Measurements from ENCODE around the gene DDX43. TPM values are rescaled to one million over a fixed set of nuclear protein-coding genes. Genes with fewer than 3 reads are reported as not detected.

Gene DDX43
- polyA plus RNA-seq, 1 donor from 2014 or later = not detected

DNA sequence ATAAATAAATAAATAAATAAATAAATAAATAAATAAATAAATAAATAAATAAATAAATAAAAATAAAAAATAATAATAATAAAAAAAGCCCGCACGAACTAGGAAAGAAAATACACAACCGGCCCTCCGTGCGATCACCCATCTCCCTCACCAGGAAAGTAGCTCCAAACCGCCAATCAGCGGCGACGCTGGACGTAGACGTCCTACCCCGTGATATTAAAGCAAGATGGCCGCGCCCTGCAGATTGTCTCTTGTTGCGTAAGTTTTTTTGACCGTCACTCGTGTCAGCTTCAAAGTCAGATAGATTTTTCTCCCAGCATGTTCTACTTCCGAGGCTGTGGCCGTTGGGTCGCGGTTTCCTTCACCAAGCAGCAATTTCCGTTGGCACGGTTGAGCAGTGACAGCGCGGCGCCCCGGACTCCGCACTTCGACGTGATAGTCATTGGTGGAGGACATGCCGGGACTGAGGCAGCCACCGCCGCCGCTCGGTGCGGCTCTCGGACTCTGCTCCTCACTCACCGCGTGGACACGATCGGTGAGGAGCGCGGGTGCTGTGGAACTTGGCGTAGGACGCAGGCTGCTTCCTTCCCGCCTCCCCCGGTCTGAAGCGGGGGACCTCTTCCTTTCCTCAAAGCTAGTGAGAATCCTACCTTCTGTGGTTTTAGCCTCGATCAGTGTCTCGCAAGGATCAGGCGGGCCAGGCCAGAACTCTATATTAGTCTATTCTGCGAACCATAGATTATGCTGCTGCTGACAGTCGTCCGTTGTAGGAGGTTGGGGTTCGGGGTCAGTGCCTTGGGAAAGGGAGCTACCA lies 67.1 kb downstream of the DDX43 start, which contains the start of gene MTO1:
MTO1 (plus strand) TSS at position 201 of the 814 bp plus-strand sequence; CDS start at position 319, 118 bp downstream.
- no peaks in the 10 kb centered on the region for H4K20me1 ChIP-seq (ENCODE audit: insufficient read depth)
- H3F3A ChIP-seq (ENCODE audit: insufficient read depth, low read length, poor library complexity, severe bottlenecking) = no peaks in the 10 kb centered on the region
- TF ChIP-seq EP300 (conservative IDR thresholded peaks at IDR 0.05; ENCODE audit: poor library complexity, severe bottlenecking) (no peak), SMC3 (conservative IDR thresholded peaks at IDR 0.05; ENCODE audit: poor library complexity) (no peak), TAF1 (IDR thresholded peaks at IDR 0.05; ENCODE audit: low read depth) (peak; percentile 66), POLR2AphosphoS5 (IDR thresholded peaks at IDR 0.05) (peak; percentile 75), CTCF (IDR thresholded peaks at IDR 0.05; ENCODE audit: poor library complexity, severe bottlenecking) (no peak), EZH2 (IDR thresholded peaks at IDR 0.05; ENCODE audit: borderline replicate concordance, insufficient read depth, low read length, poor library complexity, severe bottlenecking) (no peak), RAD21 (conservative IDR thresholded peaks at IDR 0.05) (peak; percentile 15), MXI1 (conservative IDR thresholded peaks at IDR 0.05; ENCODE audit: poor library complexity, severe bottlenecking) (peak; percentile 93), REST (IDR thresholded peaks at IDR 0.05; ENCODE audit: borderline replicate concordance) (peak; percentile 70)
- no peaks in the 10 kb centered on the region for H3K36me3 ChIP-seq (ENCODE audit: insufficient read depth, low read length)
- H3K4me3 ChIP-seq (ENCODE audit: low read length) = peak within 1 kb of the TSS; percentile 88
- H3K9me3 ChIP-seq (ENCODE audit: low read length) = no peaks in the 10 kb centered on the region
- peak within 1 kb of the TSS; percentile 76 for H2AFZ ChIP-seq (ENCODE audit: low read depth, low read length)
- peaks cover 4% of the 10 kb centered on the region for H3K79me2 ChIP-seq (replicated peaks; ENCODE audit: insufficient read depth, low read length)
- no peaks in the 10 kb centered on the region for H3K27me3 ChIP-seq (ENCODE audit: insufficient read depth, low read depth, low read length)
- peak within 1 kb of the TSS; percentile 78 for H3K9ac ChIP-seq (ENCODE audit: low read length)
- peak within 1 kb of the TSS; percentile 28 for H3K4me2 ChIP-seq (ENCODE audit: low read length)
- H3K9me2 ChIP-seq (ENCODE audit: insufficient read depth, low read length) = no peaks in the 10 kb centered on the region
- H3K27ac ChIP-seq (ENCODE audit: low read length) = peak within 1 kb of the TSS; percentile 80

Small RNA genes lying within 50 kb of the gene (small RNA-seq; reads per million reads assigned to genes)
- 0 reads per million in 3 experiments for gene RNU6-975P
- gene RPL39P3 = 1.7 to 22.1 (median 2.2) reads per million in 3 experiments

Other genes with a start within 250 kb of the DDX43 start
- not detected in 2 replicates for gene KHDC1L, start 169.3 kb upstream of the DDX43 start, polyA plus RNA-seq
- gene KHDC1, start 131.6 kb upstream of the DDX43 start, polyA plus RNA-seq = 1.5 and 2.5 TPM in 2 replicates
- not detected in 2 replicates for gene DPPA5, start 40.6 kb upstream of the DDX43 start, polyA plus RNA-seq
- gene KHDC3L, start 32.2 kb upstream of the DDX43 start, polyA plus RNA-seq = 3.1 TPM in 1 of 2 replicates, not detected in the other
- not detected in 2 replicates for gene OOEP, start 24.9 kb upstream of the DDX43 start, polyA plus RNA-seq
- gene CGAS, start 57.5 kb downstream of the DDX43 start, polyA plus RNA-seq = 0.10 and 0.53 TPM in 2 replicates
- 30.6 and 34.4 TPM in 2 replicates for gene MTO1, start 66.9 kb downstream of the DDX43 start, polyA plus RNA-seq
- gene EEF1A1, start 126.2 kb downstream of the DDX43 start, polyA plus RNA-seq = 9,853 and 10,705 TPM in 2 replicates